H9 (cell line): ENCODE data around the gene KRT77. TPM values are rescaled to one million over a fixed set of nuclear protein-coding genes. Genes with fewer than 3 reads are reported as not detected.

Source experiments
- DNase-seq: peaks from one replicate; pipeline ENCODE4 v3.0.0-alpha.2; 2017
- H2AFZ ChIP-seq: one replicate; pipeline ENCODE4 v1.6.1; 2013; ENCODE audit warnings: mild to moderate bottlenecking, low read length, control low read depth, moderate library complexity
- H2AK5ac ChIP-seq: 2 replicates; pipeline ENCODE4 v1.6.1; 2013; ENCODE audit warnings: low read length, control low read depth, mixed read lengths; ENCODE audit not compliant: insufficient read length
- H2BK120ac ChIP-seq: one replicate; pipeline ENCODE4 v1.6.1; 2013; ENCODE audit warnings: low read depth, mild to moderate bottlenecking, low read length, control low read depth, inconsistent platforms; ENCODE audit not compliant: poor library complexity, severe bottlenecking
- H2BK12ac ChIP-seq: 2 replicates; pipeline ENCODE4 v1.6.1; 2013; ENCODE audit warnings: low read length, control low read depth, mixed read lengths, low read depth; ENCODE audit not compliant: insufficient read length
- H2BK15ac ChIP-seq: 2 replicates; pipeline ENCODE4 v1.6.1; 2013; ENCODE audit warnings: low read depth, low read length, control low read depth
- H2BK20ac ChIP-seq: one replicate; pipeline ENCODE4 v1.6.1; 2013; ENCODE audit warnings: low read depth, mild to moderate bottlenecking, low read length, control low read depth, inconsistent platforms; ENCODE audit not compliant: poor library complexity, severe bottlenecking
- H2BK5ac ChIP-seq: 2 replicates; pipeline ENCODE4 v1.6.1; 2013; ENCODE audit warnings: low read length, control low read depth, mixed read lengths; ENCODE audit not compliant: insufficient read length
- H3K14ac ChIP-seq: 2 replicates; pipeline ENCODE4 v1.6.1; 2013; ENCODE audit warnings: low read length, control low read depth; ENCODE audit not compliant: insufficient read depth
- H3K18ac ChIP-seq: 2 replicates; pipeline ENCODE4 v1.6.1; 2013; ENCODE audit warnings: low read depth, mild to moderate bottlenecking, mixed read lengths, low read length, control low read depth; ENCODE audit not compliant: insufficient read length
- H3K23ac ChIP-seq: 2 replicates; pipeline ENCODE4 v1.6.1; 2013; ENCODE audit warnings: low read length, control low read depth, mixed read lengths, low read depth; ENCODE audit not compliant: insufficient read length
- H3K23me2 ChIP-seq: 2 replicates; pipeline ENCODE4 v1.6.1; 2013; ENCODE audit warnings: low read depth, mild to moderate bottlenecking, mixed read lengths, low read length, control low read depth; ENCODE audit not compliant: insufficient read length, poor library complexity, severe bottlenecking
- H3K27ac ChIP-seq: 2 replicates; pipeline ENCODE4 v1.5.1; 2013; ENCODE audit warnings: low read length, control low read depth, mixed read lengths, low read depth; ENCODE audit not compliant: insufficient read length
- H3K27me3 ChIP-seq: 2 replicates; pipeline ENCODE4 v1.6.1; 2013; ENCODE audit warnings: low read length, control low read depth, inconsistent platforms; ENCODE audit not compliant: insufficient read depth
- H3K4ac ChIP-seq: 2 replicates; pipeline ENCODE4 v1.6.1; 2013; ENCODE audit warnings: low read depth, mild to moderate bottlenecking, control low read depth, inconsistent platforms, low read length, moderate library complexity
- H3K4me1 ChIP-seq: 2 replicates; pipeline ENCODE4 v1.6.1; 2013; ENCODE audit warnings: low read length, control low read depth, inconsistent platforms; ENCODE audit not compliant: insufficient read depth
- H3K4me2 ChIP-seq: 2 replicates; pipeline ENCODE4 v1.6.1; 2013; ENCODE audit warnings: low read length, control low read depth, mixed read lengths; ENCODE audit not compliant: insufficient read length, insufficient read depth
- H3K56ac ChIP-seq: 2 replicates; pipeline ENCODE4 v1.6.1; 2013; ENCODE audit warnings: low read depth, mild to moderate bottlenecking, mixed read lengths, low read length, control low read depth; ENCODE audit not compliant: insufficient read length
- H3K79me1 ChIP-seq: 2 replicates; pipeline ENCODE4 v1.6.1; 2013; ENCODE audit warnings: low read depth, mild to moderate bottlenecking, moderate library complexity, low read length, control low read depth, inconsistent platforms; ENCODE audit not compliant: insufficient read depth, poor library complexity, severe bottlenecking
- H3K79me2 ChIP-seq: 2 replicates; pipeline ENCODE4 v1.6.1; 2013; ENCODE audit warnings: low read length, control low read depth, inconsistent platforms; ENCODE audit not compliant: insufficient read depth
- H3K9ac ChIP-seq: 2 replicates; pipeline ENCODE4 v1.6.1; 2013; ENCODE audit warnings: low read length, control low read depth, mixed read lengths; ENCODE audit not compliant: insufficient read length; ENCODE audit errors: extremely low read depth
- H3K9me3 ChIP-seq: one replicate; pipeline ENCODE4 v1.6.1; 2013; ENCODE audit warnings: low read depth, low read length, inconsistent platforms; ENCODE audit not compliant: control insufficient read depth
- H3T11ph ChIP-seq: one replicate; pipeline ENCODE4 v1.6.1; 2013; ENCODE audit warnings: mild to moderate bottlenecking, low read length, control low read depth, inconsistent platforms
- H4K20me1 ChIP-seq: one replicate; pipeline ENCODE4 v1.6.1; 2013; ENCODE audit not compliant: control insufficient read depth, insufficient read length, insufficient read depth
- H4K5ac ChIP-seq: 2 replicates; pipeline ENCODE4 v1.6.1; 2013; ENCODE audit warnings: low read depth, mild to moderate bottlenecking, mixed read lengths, low read length, control low read depth; ENCODE audit not compliant: insufficient read length
- H4K8ac ChIP-seq: replicated peaks from 2 replicates; pipeline ENCODE4 v1.6.1; 2013; ENCODE audit warnings: low read length, control low read depth, mixed read lengths, low read depth; ENCODE audit not compliant: insufficient read length
- H4K91ac ChIP-seq: 2 replicates; pipeline ENCODE4 v1.6.1; 2013; ENCODE audit warnings: low read depth, mild to moderate bottlenecking, moderate library complexity, mixed read lengths, low read length, control low read depth; ENCODE audit not compliant: insufficient read length
- H3K27ac Mint-ChIP-seq, 3 experiments: 2 replicates in 2 of 3; 3 replicates in 1 of 3; pipeline ENCODE4 v1.8.0; 2020 to 2021; ENCODE audit warnings: mixed read lengths in 3 of 3, mild to moderate bottlenecking in 1 of 3, moderate library complexity in 1 of 3
- H3K27me3 Mint-ChIP-seq: 2 replicates; pipeline ENCODE4 v1.8.0; 2021; ENCODE audit warnings: low read depth, mild to moderate bottlenecking, moderate library complexity, mixed read lengths
- H3K36me3 Mint-ChIP-seq, 3 experiments: 2 replicates in 2 of 3; 3 replicates in 1 of 3; pipeline ENCODE4 v1.8.0; 2020 to 2021; ENCODE audit warnings: low read depth in 3 of 3, mixed read lengths in 3 of 3; ENCODE audit not compliant: insufficient read depth in 1 of 3
- H3K4me1 Mint-ChIP-seq, 2 experiments: 2 replicates each; pipeline ENCODE4 v1.8.0; 2020; ENCODE audit warnings: mixed read lengths in 2 of 2
- H3K4me3 Mint-ChIP-seq, 2 experiments: 2 replicates in 1 of 2; 3 replicates in 1 of 2; pipeline ENCODE4 v1.8.0; 2020 to 2021; ENCODE audit warnings: mild to moderate bottlenecking in 2 of 2, mixed read lengths in 2 of 2, moderate library complexity in 1 of 2
- H3K9me3 Mint-ChIP-seq, 2 experiments: 2 replicates in 1 of 2; 3 replicates in 1 of 2; pipeline ENCODE4 v1.8.0; 2020; ENCODE audit warnings: mild to moderate bottlenecking in 2 of 2, mixed read lengths in 2 of 2, moderate library complexity in 1 of 2
- WGBS: extraction: QIAGEN DNeasy Blood & Tissue Kit; methylation state at CpG from one replicate; pipeline ENCODE4 v1.1.7; 2013; ENCODE audit warnings: missing lambda C conversion rate, low lambda C conversion rate, mixed read lengths; ENCODE audit not compliant: insufficient read length; ENCODE audit errors: extremely low coverage; 5-methylcytosine and 5-hydroxymethylcytosine counted together
- total RNA-seq: library from RNA; stranded (reverse); gene quantifications from 2 replicates; pipeline ENCODE4 v1.2.1, GENCODE V29; 2021
- TF ChIP-seq, protein P1 (sequence below): fragments of 200-600 bp; sonication (generic); conservative IDR thresholded peaks from 3 replicates; pipeline ENCODE4 v1.8.0; 2021; ENCODE audit warnings: antibody characterized with exemption, mild to moderate bottlenecking

KRT77 gene
- total RNA-seq, 1 experiment from 2014 or later: not detected

DNA sequence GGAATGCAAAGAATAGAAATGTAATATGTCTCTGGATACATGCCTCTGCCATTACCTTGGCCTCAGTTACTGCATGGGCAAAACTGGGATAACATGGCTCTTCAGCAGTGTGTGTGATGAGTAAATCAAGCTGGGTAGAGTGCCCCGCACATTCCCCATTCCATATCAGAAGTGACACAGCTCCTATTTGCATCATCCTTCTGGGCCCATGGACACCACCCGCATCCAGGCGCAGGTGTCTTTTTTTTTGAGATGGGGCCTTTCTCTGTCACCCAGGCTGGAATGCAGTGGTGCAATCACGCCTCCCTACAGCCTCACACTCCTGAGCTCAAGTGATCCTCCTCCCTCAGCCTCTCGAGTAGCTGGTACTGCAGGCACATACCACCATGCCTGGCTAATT lies 42.2 kb upstream of the KRT77 start:
- peaks cover 66% of the 10 kb centered on the region for H3K27me3 Mint-ChIP-seq
- no peak overlapping the region for H3K4me3 Mint-ChIP-seq
- Histone ChIP-seq H2BK120ac (no peak overlapping the region), H3K27me3 (no peaks in the 10 kb centered on the region), H2AFZ (no peak overlapping the region), H3K79me2 (no peaks in the 10 kb centered on the region), H3K14ac (no peak overlapping the region), H3K23ac (no peak overlapping the region), H2BK5ac (no peak overlapping the region), H3K4me1 (no peaks in the 10 kb centered on the region), H3K9me3 (no peaks in the 10 kb centered on the region), H2BK15ac (no peak overlapping the region), H2BK20ac (no peak overlapping the region), H3K18ac (no peak overlapping the region), H2BK12ac (no peak overlapping the region), H3K4ac (no peak overlapping the region), H3T11ph (no peak overlapping the region), H3K56ac (no peak overlapping the region), H2AK5ac (no peak overlapping the region), H3K4me2 (no peak overlapping the region), H3K9ac (no peak overlapping the region), H3K79me1 (no peaks in the 10 kb centered on the region), H4K20me1 (no peaks in the 10 kb centered on the region), H4K5ac (no peak overlapping the region), H4K8ac (no peak overlapping the region), H3K27ac (no peak overlapping the region), H3K23me2 (no peaks in the 10 kb centered on the region), H4K91ac (no peak overlapping the region)
- H3K4me1 Mint-ChIP-seq: peaks cover 4% of the 10 kb centered on the region in 2 experiments; a peak in 3 of 4 replicates
- no peak overlapping the region for H3K27ac Mint-ChIP-seq
- no peak for DNase-seq
- no peaks in the 10 kb centered on the region for H3K9me3 Mint-ChIP-seq
- TF ChIP-seq, protein P1, sequence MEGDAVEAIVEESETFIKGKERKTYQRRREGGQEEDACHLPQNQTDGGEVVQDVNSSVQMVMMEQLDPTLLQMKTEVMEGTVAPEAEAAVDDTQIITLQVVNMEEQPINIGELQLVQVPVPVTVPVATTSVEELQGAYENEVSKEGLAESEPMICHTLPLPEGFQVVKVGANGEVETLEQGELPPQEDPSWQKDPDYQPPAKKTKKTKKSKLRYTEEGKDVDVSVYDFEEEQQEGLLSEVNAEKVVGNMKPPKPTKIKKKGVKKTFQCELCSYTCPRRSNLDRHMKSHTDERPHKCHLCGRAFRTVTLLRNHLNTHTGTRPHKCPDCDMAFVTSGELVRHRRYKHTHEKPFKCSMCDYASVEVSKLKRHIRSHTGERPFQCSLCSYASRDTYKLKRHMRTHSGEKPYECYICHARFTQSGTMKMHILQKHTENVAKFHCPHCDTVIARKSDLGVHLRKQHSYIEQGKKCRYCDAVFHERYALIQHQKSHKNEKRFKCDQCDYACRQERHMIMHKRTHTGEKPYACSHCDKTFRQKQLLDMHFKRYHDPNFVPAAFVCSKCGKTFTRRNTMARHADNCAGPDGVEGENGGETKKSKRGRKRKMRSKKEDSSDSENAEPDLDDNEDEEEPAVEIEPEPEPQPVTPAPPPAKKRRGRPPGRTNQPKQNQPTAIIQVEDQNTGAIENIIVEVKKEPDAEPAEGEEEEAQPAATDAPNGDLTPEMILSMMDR: no peak
- no peaks in the 10 kb centered on the region for H3K36me3 Mint-ChIP-seq
- WGBS: no CpG with 5 or more reads among the region's 5 CpGs
